HEK293 (cell line): Measurements from ENCODE around the gene TAF11.

Experiments
- CTCF ChIA-PET: fragments of 350-600 bp; formaldehyde crosslinking; extraction: SDS; loops from one replicate; lab custom pipeline; 2021; ENCODE audit warnings: antibody characterized with exemption; lab: Yijun Ruan, JAX
- POLR2A ChIA-PET: fragments of 300-600 bp; formaldehyde crosslinking; extraction: SDS; loops from one replicate; lab custom pipeline; 2020; ENCODE audit warnings: antibody characterized with exemption, inconsistent platforms; lab: Yijun Ruan, JAX
- H3K27ac ChIP-seq: fragments of 200-500 bp; sonication (Bioruptor generic); 2 replicates; pipeline ENCODE4 v1.5.1; 2014; ENCODE audit warnings: low read depth, low read length, control low read depth, inconsistent platforms; ENCODE audit errors: extremely low read depth
- H3K36me3 ChIP-seq, 2 experiments: fragments of 200-500 bp in 1 of 2; sonication (Bioruptor generic) in 1 of 2; 1 replicate in 1 of 2; 2 replicates in 1 of 2; pipeline ENCODE4 v1.5.1; 2014 to 2017; ENCODE audit warnings: inconsistent platforms in 2 of 2, low read length in 2 of 2; ENCODE audit not compliant: control insufficient read depth in 2 of 2, insufficient read depth in 1 of 2
- H3K4me1 ChIP-seq: fragments of 200-500 bp; sonication (Bioruptor generic); 2 replicates; pipeline ENCODE4 v1.5.1; 2014; ENCODE audit warnings: mild to moderate bottlenecking, low read length, inconsistent platforms; ENCODE audit not compliant: control insufficient read depth, insufficient read depth
- H3K4me3 ChIP-seq: 2 replicates; pipeline ENCODE4 v1.5.1; 2011; ENCODE audit warnings: low read depth, mild to moderate bottlenecking, control low read depth, low read length, moderate library complexity
- H3K9me3 ChIP-seq: fragments of 200-500 bp; sonication (Bioruptor generic); 2 replicates; pipeline ENCODE4 v1.5.1; 2014; ENCODE audit warnings: low read depth, low read length, inconsistent platforms; ENCODE audit not compliant: control insufficient read depth, insufficient read depth
- CTCF ChIP-seq: fragments of 450-650 bp; formaldehyde crosslinking; IDR thresholded peaks from 2 replicates; pipeline ENCODE4 v1.5.1; 2016; ENCODE audit warnings: missing biosample characterization, missing genetic modification characterization
- IKZF3 ChIP-seq: fragments of 450-650 bp; IDR thresholded peaks from 2 replicates; pipeline ENCODE4 v1.5.0; 2018; ENCODE audit warnings: missing biosample characterization, mild to moderate bottlenecking, missing genetic modification characterization, moderate library complexity
- REPIN1 ChIP-seq: fragments of 450-650 bp; formaldehyde crosslinking; IDR thresholded peaks from 2 replicates; pipeline ENCODE4 v1.5.1; 2017; ENCODE audit warnings: missing biosample characterization, missing genetic modification characterization, low read depth
- TRIM28 ChIP-seq: IDR thresholded peaks from 2 replicates; pipeline ENCODE4 v1.6.1; 2011; ENCODE audit warnings: low read length, control low read depth, borderline replicate concordance
- TSHZ1 ChIP-seq: fragments of 450-650 bp; formaldehyde crosslinking; IDR thresholded peaks from 2 replicates; pipeline ENCODE4 v1.5.1; 2016; ENCODE audit warnings: missing biosample characterization, missing genetic modification characterization, borderline replicate concordance
- YY2 ChIP-seq: fragments of 450-650 bp; formaldehyde crosslinking; IDR thresholded peaks from 2 replicates; pipeline ENCODE4 v1.5.1; 2016; ENCODE audit warnings: missing biosample characterization, missing genetic modification characterization
- ZBTB49 ChIP-seq: fragments of 450-650 bp; formaldehyde crosslinking; IDR thresholded peaks from 2 replicates; pipeline ENCODE4 v1.5.1; 2016; ENCODE audit warnings: missing biosample characterization, missing genetic modification characterization, low read depth
- ZFHX2 ChIP-seq: fragments of 450-650 bp; formaldehyde crosslinking; conservative IDR thresholded peaks from 2 replicates; pipeline ENCODE4 v1.5.1; 2016; ENCODE audit warnings: missing biosample characterization, missing genetic modification characterization
- ZFP41 ChIP-seq: fragments of 450-650 bp; formaldehyde crosslinking; IDR thresholded peaks from 2 replicates; pipeline ENCODE4 v1.5.1; 2016; ENCODE audit warnings: missing biosample characterization, missing genetic modification characterization, borderline replicate concordance
- ZNF114 ChIP-seq: fragments of 450-650 bp; formaldehyde crosslinking; IDR thresholded peaks from 2 replicates; pipeline ENCODE4 v1.5.0; 2017; ENCODE audit warnings: missing biosample characterization, missing genetic modification characterization
- ZNF140 ChIP-seq: fragments of 450-650 bp; formaldehyde crosslinking; IDR thresholded peaks from 2 replicates; pipeline ENCODE4 v1.5.1; 2016; ENCODE audit warnings: missing biosample characterization, missing genetic modification characterization
- ZNF169 ChIP-seq: fragments of 450-650 bp; formaldehyde crosslinking; IDR thresholded peaks from 2 replicates; pipeline ENCODE4 v1.5.1; 2016; ENCODE audit warnings: missing biosample characterization, missing genetic modification characterization
- ZNF19 ChIP-seq: fragments of 450-650 bp; formaldehyde crosslinking; IDR thresholded peaks from 2 replicates; pipeline ENCODE4; 2016; ENCODE audit warnings: missing biosample characterization, missing genetic modification characterization, low read depth
- ZNF221 ChIP-seq: fragments of 450-650 bp; formaldehyde crosslinking; IDR thresholded peaks from 2 replicates; pipeline ENCODE4 v1.5.1; 2017; ENCODE audit warnings: missing biosample characterization, missing genetic modification characterization, borderline replicate concordance
- ZNF280C ChIP-seq: fragments of 450-650 bp; formaldehyde crosslinking; IDR thresholded peaks from 2 replicates; pipeline ENCODE4 v1.5.1; 2016; ENCODE audit warnings: missing biosample characterization, missing genetic modification characterization
- ZNF292 ChIP-seq: fragments of 450-650 bp; formaldehyde crosslinking; IDR thresholded peaks from 2 replicates; pipeline ENCODE4 v1.5.1; 2016; ENCODE audit warnings: low read depth, missing biosample characterization, missing genetic modification characterization, borderline replicate concordance
- ZNF335 ChIP-seq: fragments of 450-650 bp; formaldehyde crosslinking; conservative IDR thresholded peaks from 2 replicates; pipeline ENCODE4 v1.5.1; 2016; ENCODE audit warnings: missing biosample characterization, missing genetic modification characterization
- ZNF341 ChIP-seq: fragments of 450-650 bp; formaldehyde crosslinking; IDR thresholded peaks from 2 replicates; pipeline ENCODE4; 2016; ENCODE audit warnings: low read depth, missing biosample characterization, missing genetic modification characterization
- ZNF404 ChIP-seq: fragments of 450-650 bp; formaldehyde crosslinking; IDR thresholded peaks from 2 replicates; pipeline ENCODE4 v1.5.1; 2017; ENCODE audit warnings: missing biosample characterization, missing genetic modification characterization
- ZNF433 ChIP-seq: fragments of 450-650 bp; formaldehyde crosslinking; IDR thresholded peaks from 2 replicates; pipeline ENCODE4 v1.5.1; 2016; ENCODE audit warnings: missing biosample characterization, missing genetic modification characterization, low read depth
- ZNF473 ChIP-seq: fragments of 450-650 bp; formaldehyde crosslinking; IDR thresholded peaks from 2 replicates; pipeline ENCODE4 v1.5.1; 2017; ENCODE audit warnings: missing biosample characterization, missing genetic modification characterization
- ZNF48 ChIP-seq: fragments of 450-650 bp; formaldehyde crosslinking; IDR thresholded peaks from 2 replicates; pipeline ENCODE4 v1.5.1; 2016; ENCODE audit warnings: missing biosample characterization, missing genetic modification characterization
- ZNF544 ChIP-seq: fragments of 450-650 bp; formaldehyde crosslinking; IDR thresholded peaks from 2 replicates; pipeline ENCODE4 v1.5.0; 2017; ENCODE audit warnings: missing biosample characterization, missing genetic modification characterization
- ZNF701 ChIP-seq: fragments of 450-650 bp; formaldehyde crosslinking; IDR thresholded peaks from 2 replicates; pipeline ENCODE4 v1.5.1; 2016; ENCODE audit warnings: missing biosample characterization, missing genetic modification characterization
- ZNF704 ChIP-seq: fragments of 450-650 bp; formaldehyde crosslinking; IDR thresholded peaks from 2 replicates; pipeline ENCODE4 v1.5.1; 2016; ENCODE audit warnings: missing biosample characterization, missing genetic modification characterization
- ZNF792 ChIP-seq: fragments of 450-650 bp; formaldehyde crosslinking; IDR thresholded peaks from 2 replicates; pipeline ENCODE4 v1.5.1; 2016; ENCODE audit warnings: missing biosample characterization, missing genetic modification characterization

The TAF11 gene

GRCh38 chr6:34858681-34859080 lies 29.2 kb downstream of the TAF11 start:
- CTCF ChIA-PET = interaction anchor here (0.5 to 1.7 kb wide), 8 partner anchors 12 to 443 kb away, joined by 3 to 8 read pairs (median 3); no protein-coding TSS in a partner anchor
- POLR2A ChIA-PET = no interaction called here
- TF ChIP-seq ZNF19 (tag by site-specific recombination) (no peak), ZNF701 (tag by site-specific recombination) (no peak), IKZF3 (no peak), ZNF404 (tag by site-specific recombination) (no peak), ZNF292 (tag by site-specific recombination) (no peak), ZNF280C (tag by site-specific recombination) (no peak), ZNF114 (tag by site-specific recombination) (no peak), ZFHX2 (tag by site-specific recombination) (no peak), ZNF544 (no peak), ZBTB49 (tag by site-specific recombination) (no peak), TRIM28 (no peak)
- no peak overlapping the region for H3K4me3 ChIP-seq
- H3K4me1 ChIP-seq = no peaks in the 10 kb centered on the region
- peaks cover 26 to 66% of the 10 kb centered on the region in 2 experiments for H3K36me3 ChIP-seq
- H3K27ac ChIP-seq = no peak overlapping the region
- H3K9me3 ChIP-seq = no peaks in the 10 kb centered on the region

DNA sequence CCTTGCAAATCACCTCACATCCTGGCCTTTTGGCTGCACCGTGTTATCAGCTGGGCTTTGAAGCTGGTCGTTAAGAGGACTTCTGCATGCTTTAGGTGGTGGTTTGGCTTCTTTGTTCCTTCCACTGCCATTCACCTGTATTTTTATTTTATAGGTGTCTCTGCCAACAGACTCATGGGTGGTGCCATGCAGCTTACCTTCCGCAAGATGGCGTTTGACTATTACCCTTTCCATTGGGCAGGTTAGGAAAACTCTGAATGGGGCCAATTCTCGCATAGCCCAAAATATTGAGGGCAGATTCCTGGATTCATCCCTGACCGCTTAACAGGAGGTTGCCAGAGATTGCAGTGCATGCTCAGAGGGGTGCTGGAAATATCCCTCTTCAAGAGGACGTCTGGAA lies 32.4 kb downstream of the TAF11 start:
- H3K27ac ChIP-seq = no peak overlapping the region
- ChIA-PET CTCF (interaction anchor here (0.6 to 0.9 kb wide), 2 partner anchors 284 to 435 kb away, joined by 3 read pairs; no protein-coding TSS in a partner anchor), POLR2A (no interaction called here)
- H3K4me1 ChIP-seq = no peaks in the 10 kb centered on the region
- H3K36me3 ChIP-seq = peaks cover 20 to 78% of the 10 kb centered on the region in 2 experiments; a peak in 2 of 3 replicates
- H3K4me3 ChIP-seq = no peak overlapping the region
- H3K9me3 ChIP-seq = no peaks in the 10 kb centered on the region
- no peak for TF ChIP-seq YY2 (tag by site-specific recombination)
- no peak for TF ChIP-seq ZNF335 (tag by site-specific recombination)
- TF ChIP-seq ZNF48 (tag by site-specific recombination) = no peak
- no peak for TF ChIP-seq ZFP41
- TF ChIP-seq ZNF140 (tag by site-specific recombination) = no peak
- TF ChIP-seq CTCF (tag by site-specific recombination) = no peak
- TF ChIP-seq TSHZ1 = no peak
- TF ChIP-seq ZNF433 (tag by site-specific recombination) = no peak
- TF ChIP-seq ZNF221 (tag by site-specific recombination) = no peak
- TF ChIP-seq ZNF473 (tag by site-specific recombination) = no peak
- no peak for TF ChIP-seq ZNF792
- no peak for TF ChIP-seq ZNF341 (tag by site-specific recombination)
- no peak for TF ChIP-seq ZNF704
- no peak for TF ChIP-seq ZNF169 (tag by site-specific recombination)
- no peak for TF ChIP-seq REPIN1 (tag by site-specific recombination)
